Ovary (tissue), 9 donors: Measurements from ENCODE around the gene INPP5A. TPM values are rescaled to one million over a fixed set of nuclear protein-coding genes. Genes with fewer than 3 reads are reported as not detected.
A peak's percentile ranks its signal among the peaks of the same experiment; 100 is the strongest.

ENCODE experiments used
- DNase-seq, 5 donors: peaks; one replicate each; pipeline ENCODE4 v3.0.0-alpha.2; 2019 to 2020
- H3K27ac ChIP-seq, 2 donors: fragments of 200-600 bp; one replicate each; pipeline versions ENCODE4 v1.5.1 to v1.8.0; 2019 to 2022
- H3K27me3 ChIP-seq: fragments of 200-600 bp; one replicate; pipeline ENCODE4 v1.8.0; 2022
- H3K36me3 ChIP-seq: fragments of 200-600 bp; sonication (generic); one replicate; pipeline ENCODE4 v1.5.1; 2019
- H3K4me1 ChIP-seq: one replicate; pipeline ENCODE4 v1.8.1; 2013; ENCODE audit warnings: mild to moderate bottlenecking, moderate library complexity; ENCODE audit not compliant: insufficient read depth
- H3K4me3 ChIP-seq: fragments of 200-600 bp; sonication (generic); one replicate; pipeline ENCODE4 v1.5.1; 2017
- H3K9me3 ChIP-seq, 2 donors: fragments of 200-600 bp in 1 of 2; sonication (generic) in 1 of 2; one replicate each; pipeline versions ENCODE4 v1.5.1 to v1.8.1; 2013 to 2019; ENCODE audit warnings: mild to moderate bottlenecking in 1 of 2, moderate library complexity in 1 of 2
- CTCF ChIP-seq, 3 donors: fragments of 450-650 bp in 2 of 3; fragments of 200-600 bp in 1 of 3; IDR thresholded peaks; one replicate each; pipeline versions ENCODE4 v1.5.1 to v1.8.0; 2016 to 2022; ENCODE audit warnings: antibody characterized with exemption in 3 of 3, mild to moderate bottlenecking in 1 of 3
- EP300 ChIP-seq: sonication (generic); formaldehyde crosslinking; IDR thresholded peaks from one replicate; pipeline ENCODE4 v1.6.1; 2017; ENCODE audit warnings: antibody characterized with exemption
- POLR2A ChIP-seq: fragments of 450-650 bp; IDR thresholded peaks from one replicate; pipeline ENCODE4 v1.6.1; 2017; ENCODE audit warnings: antibody characterized with exemption, mild to moderate bottlenecking, moderate library complexity
- WGBS, 3 donors: extraction: QIAGEN DNeasy Blood & Tissue Kit in 1 of 3; methylation state at CpG; one replicate each; pipeline versions ENCODE4 v1.1.5 to v1.1.7; 2013 to 2017; 5-methylcytosine and 5-hydroxymethylcytosine counted together
- intact Hi-C, 4 donors: fragments of 100-400 bp; cut with DNase I; formaldehyde crosslinking; loops; one replicate each; pipeline versions ENCODE4 v1.11.0 to v1.15.1; 2022 to 2023
- polyA plus RNA-seq, 2 donors: library from polyadenylated mRNA; stranded (reverse); fragments of 200-250 nt in 1 of 2; fragments of 350-450 nt in 1 of 2; fragmentation: Illumina TruSeq in 1 of 2; extraction: RNeasy Lipid Tissue Mini Kit (QIAGEN cat#74804) in 1 of 2; gene quantifications; one replicate each; pipeline ENCODE4 v1.2.3, GENCODE V29; 2013 to 2014
- total RNA-seq, 7 donors: library from RNA; depleted of rRNA in 2 of 7; stranded (reverse); fragments of >200 nt in 2 of 7; fragmentation: NEBNext Ultra II Directional in 3 of 7; extraction: Animal tissue kit (Norgen Biotek cat#: 25700) in 3 of 7; gene quantifications; one replicate each; pipeline versions ENCODE4 v1.1.0 to v1.2.4, GENCODE V29; 2016 to 2023
- donor health status: DM: no; HTN: no; CAD: no; lungs with moderate emphysema.
- donor health status: DM: no; HTN: no; CAD: no.
- donor health status: Bipolar disorder and iron deficiency.
- donor health status: DM: yes; HTN: yes; CAD: no.
- donor health status: DM: no; HTN: no; CAD: no.
- donor health status: DM: yes; HTN: yes; CAD: no.

The INPP5A gene
- total and polyA plus RNA-seq, 9 donors, result 19.8 to 41.2 (median 35.3) TPM

- 82 to 90% (median 88%) methylated on average over 23 of the region's 23 CpGs for WGBS, 3 donors
- no peaks in the 10 kb centered on the region for H3K36me3 ChIP-seq
- intact Hi-C loops, result no loop called here
- DNase-seq, result peak in 2 of 5 donors; percentile 10 to 19
- H3K27ac ChIP-seq, result no peak overlapping the region
- no peak overlapping the region for H3K4me3 ChIP-seq
- no peak for TF ChIP-seq CTCF (IDR thresholded peaks at IDR 0.05)
- no peak for TF ChIP-seq POLR2A
- TF ChIP-seq EP300, result no peak
- peaks cover 12% of the 10 kb centered on the region for H3K4me1 ChIP-seq
- no peaks in the 10 kb centered on the region for H3K27me3 ChIP-seq
- no peaks in the 10 kb centered on the region for H3K9me3 ChIP-seq
Observed at GRCh38 chr10:132511121-132512051, 26.2 kb upstream of the INPP5A start.

GRCh38 chr10:132512052-132512442, 25.5 kb upstream of the INPP5A start:
- no peaks in the 10 kb centered on the region for H3K9me3 ChIP-seq
- intact Hi-C loops, result no loop called here
- peaks cover 19% of the 10 kb centered on the region for H3K4me1 ChIP-seq
- no peak overlapping the region for H3K27ac ChIP-seq
- DNase-seq, result no peak
- H3K36me3 ChIP-seq, result no peaks in the 10 kb centered on the region
- H3K4me3 ChIP-seq, result no peak overlapping the region
- no peaks in the 10 kb centered on the region for H3K27me3 ChIP-seq
- WGBS, 3 donors, result 81 to 91% (median 88%) methylated on average over 1 of the region's 1 CpG
- no peak for TF ChIP-seq CTCF (IDR thresholded peaks at IDR 0.05)
- TF ChIP-seq EP300, result no peak
- TF ChIP-seq POLR2A, result no peak

GRCh38 chr10:132512693-132513345, 24.8 kb upstream of the INPP5A start:
- no peak for TF ChIP-seq CTCF (IDR thresholded peaks at IDR 0.05)
- TF ChIP-seq POLR2A, result no peak
- no peak for TF ChIP-seq EP300
- Histone ChIP-seq H3K36me3 (no peaks in the 10 kb centered on the region), H3K9me3 (no peaks in the 10 kb centered on the region), H3K4me1 (peaks cover 24% of the 10 kb centered on the region), H3K27me3 (no peaks in the 10 kb centered on the region), H3K27ac (no peak overlapping the region), H3K4me3 (no peak overlapping the region)
- peak in 1 of 5 donors; percentile 7 for DNase-seq
- intact Hi-C loops, result no loop called here
- WGBS, 3 donors, result 90 to 97% (median 96%) methylated on average over 9 of the region's 9 CpGs

GRCh38 chr10:132514821-132515520, 22.6 kb upstream of the INPP5A start:
- Histone ChIP-seq H3K36me3 (no peaks in the 10 kb centered on the region), H3K27me3 (no peaks in the 10 kb centered on the region), H3K9me3 (no peaks in the 10 kb centered on the region), H3K4me3 (no peak overlapping the region), H3K4me1 (peaks cover 38% of the 10 kb centered on the region), H3K27ac (peak overlapping the region; percentile 51 to 87)
- intact Hi-C loops, result loop anchor here in 1 of 4 donors (5.0 kb wide), 1 partner anchor 48 kb away; no protein-coding TSS in a partner anchor
- DNase-seq, result peak; percentile 69 to 79 (median 72)
- TF ChIP-seq POLR2A (peak; percentile 18), CTCF (IDR thresholded peaks at IDR 0.05) (no peak), EP300 (no peak)
- 34 to 35% (median 34%) methylated on average over 20 to 21 of the region's 21 CpGs for WGBS, 3 donors
